Caki2 (cell line): ENCODE measurements around the gene FTO. TPM values are rescaled to one million over a fixed set of nuclear protein-coding genes. Genes with fewer than 3 reads are reported as not detected.
A peak's percentile ranks its signal among the peaks of the same experiment; 100 is the strongest.

Experiments
- DNase-seq: peaks from one replicate; pipeline ENCODE4 v3.0.0-alpha.2; 2015; ENCODE audit warnings: low read depth
- in situ Hi-C: cut with HindIII; loops from 2 replicates; pipeline ENCODE4 v1.10.0; 2016; ENCODE audit warnings: low sequenced_read_pairs, low pct_unique_long_range_greater_than_20kb, mixed read lengths
- total RNA-seq: library from RNA; depleted of rRNA; stranded (reverse); fragments of >200 nt; shearing (Covaris generic); gene quantifications from 2 replicates; pipeline ENCODE4 v1.2.3, GENCODE V29; 2014; ENCODE audit warnings: low replicate concordance

The FTO gene
- total RNA-seq, 1 experiment from 2014 or later = 45.9 TPM

- in situ Hi-C loops = no loop called here
- DNase-seq = no peak
These were observed 284.2 kb downstream of the FTO start for GRCh38 chr16:53988136-53988535.

- DNase-seq = no peak
- in situ Hi-C loops = no loop called here
These were observed 285.6 kb downstream of the FTO start for GRCh38 chr16:53989597-53989996.

- no peak for DNase-seq
- in situ Hi-C loops = no loop called here
These were observed 287.9 kb downstream of the FTO start for GRCh38 chr16:53991754-53992378.

- no peak for DNase-seq
- in situ Hi-C loops = no loop called here
These were observed 291.4 kb downstream of the FTO start for GRCh38 chr16:53995378-53995777.

- in situ Hi-C loops = no loop called here
- no peak for DNase-seq
These were observed 293.0 kb downstream of the FTO start for GRCh38 chr16:53996961-53997360.

- in situ Hi-C loops = no loop called here
- DNase-seq = no peak
These were observed 294.3 kb downstream of the FTO start for GRCh38 chr16:53998024-53998810.

- in situ Hi-C loops = no loop called here
- DNase-seq = no peak
These were observed 295.1 kb downstream of the FTO start for GRCh38 chr16:53998966-53999522.

GRCh38 chr16:53999841-54000240 is 295.9 kb downstream of the FTO start:
- DNase-seq = no peak
- in situ Hi-C loops = no loop called here

GRCh38 chr16:54000361-54000760 is 296.4 kb downstream of the FTO start:
- in situ Hi-C loops = no loop called here
- no peak for DNase-seq

- DNase-seq = no peak
- in situ Hi-C loops = no loop called here
These were observed 302.7 kb downstream of the FTO start for GRCh38 chr16:54006693-54007092.

- DNase-seq = no peak
- in situ Hi-C loops = no loop called here
These were observed 303.5 kb downstream of the FTO start for GRCh38 chr16:54007504-54007903.

GRCh38 chr16:54009464-54010176 is 305.7 kb downstream of the FTO start:
- in situ Hi-C loops = no loop called here
- no peak for DNase-seq

GRCh38 chr16:54015147-54015546 is 311.2 kb downstream of the FTO start:
- in situ Hi-C loops = no loop called here
- peak; percentile 11 for DNase-seq

GRCh38 chr16:54022362-54022761 is 318.4 kb downstream of the FTO start:
- in situ Hi-C loops = no loop called here
- no peak for DNase-seq

- DNase-seq = no peak
- in situ Hi-C loops = no loop called here
These were observed 322.5 kb downstream of the FTO start for GRCh38 chr16:54026456-54026855.

- in situ Hi-C loops = no loop called here
These were observed 323.1 kb downstream of the FTO start for GRCh38 chr16:54027062-54027461.

GRCh38 chr16:54027558-54027957 is 323.6 kb downstream of the FTO start:
- DNase-seq = no peak
- in situ Hi-C loops = no loop called here

More at GRCh38 chr16:54027062-54027461, 323.1 kb downstream of the FTO start:
- DNase-seq = no peak

GRCh38 chr16:54027995-54028394 is 324.0 kb downstream of the FTO start:
- in situ Hi-C loops = no loop called here
- DNase-seq = no peak

GRCh38 chr16:54030451-54030850 is 326.5 kb downstream of the FTO start:
- in situ Hi-C loops = no loop called here
- DNase-seq = no peak
